ENCODE data around the gene WDR77.

WDR77 gene

GRCh38 chr1:111489604-111490003, 40.5 kb upstream of the WDR77 start:
- no peak overlapping the region for H3K27ac ChIP-seq (ENCODE audit: low read depth, low read length)
- no peak overlapping the region for H3K4me3 ChIP-seq (ENCODE audit: low read length)
- H2BK5ac ChIP-seq (ENCODE audit: low read length), result no peak overlapping the region
- no CpG with 5 or more reads among the region's 4 CpGs for WGBS (ENCODE audit: extremely low coverage, insufficient coverage, low lambda C conversion rate)
- H3K79me2 ChIP-seq (ENCODE audit: control insufficient read depth, insufficient read depth, low read length), result no peaks in the 10 kb centered on the region
- H3K9ac ChIP-seq (ENCODE audit: low read length), result no peak overlapping the region
- no peak overlapping the region for H3K4ac ChIP-seq (ENCODE audit: low read depth, low read length)
- H3K79me1 ChIP-seq (ENCODE audit: low read length), result no peaks in the 10 kb centered on the region
- no peaks in the 10 kb centered on the region for H3K36me3 ChIP-seq (ENCODE audit: control insufficient read depth, insufficient read depth, low read length)
- no peak overlapping the region for H2BK15ac ChIP-seq (replicated peaks; ENCODE audit: low read depth)
- H4K5ac ChIP-seq (ENCODE audit: low read length), result no peak overlapping the region
- H3K56ac ChIP-seq (ENCODE audit: low read length), result no peak overlapping the region
- H4K8ac ChIP-seq (ENCODE audit: low read depth, low read length), result no peak overlapping the region
- H2AK5ac ChIP-seq (ENCODE audit: low read length), result no peak overlapping the region
- H3K23ac ChIP-seq (ENCODE audit: low read length), result no peak overlapping the region
- H3K18ac ChIP-seq (ENCODE audit: low read length), result no peak overlapping the region
- H3K4me2 ChIP-seq (ENCODE audit: low read length), result no peak overlapping the region
- H3K27me3 ChIP-seq (ENCODE audit: insufficient read depth, low read length, poor library complexity), result no peaks in the 10 kb centered on the region
- no peak overlapping the region for H2BK120ac ChIP-seq (ENCODE audit: low read depth, low read length)
- H3K4me1 ChIP-seq (ENCODE audit: control insufficient read depth, low read depth, low read length), result no peaks in the 10 kb centered on the region
- DNase-seq, result no peak

GRCh38 chr1:111488669-111489068, 39.6 kb upstream of the WDR77 start:
- Histone ChIP-seq H3K9ac (ENCODE audit: low read length) (no peak overlapping the region), H4K8ac (ENCODE audit: low read depth, low read length) (no peak overlapping the region), H3K56ac (ENCODE audit: low read length) (no peak overlapping the region), H3K27me3 (ENCODE audit: insufficient read depth, low read length, poor library complexity) (no peaks in the 10 kb centered on the region), H2BK5ac (ENCODE audit: low read length) (no peak overlapping the region), H2BK120ac (ENCODE audit: low read depth, low read length) (no peak overlapping the region), H4K5ac (ENCODE audit: low read length) (no peak overlapping the region), H3K18ac (ENCODE audit: low read length) (no peak overlapping the region), H3K4ac (ENCODE audit: low read depth, low read length) (no peak overlapping the region), H2BK15ac (replicated peaks; ENCODE audit: low read depth) (no peak overlapping the region), H3K27ac (ENCODE audit: low read depth, low read length) (no peak overlapping the region), H3K4me1 (ENCODE audit: control insufficient read depth, low read depth, low read length) (no peaks in the 10 kb centered on the region), H3K79me1 (ENCODE audit: low read length) (no peaks in the 10 kb centered on the region), H2AK5ac (ENCODE audit: low read length) (no peak overlapping the region), H3K79me2 (ENCODE audit: control insufficient read depth, insufficient read depth, low read length) (no peaks in the 10 kb centered on the region), H3K36me3 (ENCODE audit: control insufficient read depth, insufficient read depth, low read length) (no peaks in the 10 kb centered on the region), H3K4me3 (ENCODE audit: low read length) (no peak overlapping the region), H3K4me2 (ENCODE audit: low read length) (no peak overlapping the region), H3K23ac (ENCODE audit: low read length) (no peak overlapping the region)
- WGBS (ENCODE audit: extremely low coverage, insufficient coverage, low lambda C conversion rate), result no CpG with 5 or more reads among the region's 9 CpGs
- no peak for DNase-seq

- Histone ChIP-seq H2BK15ac (replicated peaks; ENCODE audit: low read depth) (no peak overlapping the region), H2BK5ac (ENCODE audit: low read length) (no peak overlapping the region), H3K18ac (ENCODE audit: low read length) (no peak overlapping the region), H3K4ac (ENCODE audit: low read depth, low read length) (no peak overlapping the region), H3K4me2 (ENCODE audit: low read length) (no peak overlapping the region), H3K23ac (ENCODE audit: low read length) (no peak overlapping the region), H2BK120ac (ENCODE audit: low read depth, low read length) (no peak overlapping the region), H3K4me3 (ENCODE audit: low read length) (no peak overlapping the region), H2AK5ac (ENCODE audit: low read length) (no peak overlapping the region), H3K36me3 (ENCODE audit: control insufficient read depth, insufficient read depth, low read length) (no peaks in the 10 kb centered on the region), H4K8ac (ENCODE audit: low read depth, low read length) (no peak overlapping the region), H3K56ac (ENCODE audit: low read length) (no peak overlapping the region), H3K79me2 (ENCODE audit: control insufficient read depth, insufficient read depth, low read length) (no peaks in the 10 kb centered on the region), H3K27me3 (ENCODE audit: insufficient read depth, low read length, poor library complexity) (no peaks in the 10 kb centered on the region), H3K4me1 (ENCODE audit: control insufficient read depth, low read depth, low read length) (no peaks in the 10 kb centered on the region), H4K5ac (ENCODE audit: low read length) (no peak overlapping the region), H3K27ac (ENCODE audit: low read depth, low read length) (no peak overlapping the region), H3K9ac (ENCODE audit: low read length) (no peak overlapping the region), H3K79me1 (ENCODE audit: low read length) (no peaks in the 10 kb centered on the region)
- DNase-seq, result no peak
- no CpG with 5 or more reads among the region's 6 CpGs for WGBS (ENCODE audit: extremely low coverage, insufficient coverage, low lambda C conversion rate)
Measured at GRCh38 chr1:111487133-111487532, 38.1 kb upstream of the WDR77 start.

DNA sequence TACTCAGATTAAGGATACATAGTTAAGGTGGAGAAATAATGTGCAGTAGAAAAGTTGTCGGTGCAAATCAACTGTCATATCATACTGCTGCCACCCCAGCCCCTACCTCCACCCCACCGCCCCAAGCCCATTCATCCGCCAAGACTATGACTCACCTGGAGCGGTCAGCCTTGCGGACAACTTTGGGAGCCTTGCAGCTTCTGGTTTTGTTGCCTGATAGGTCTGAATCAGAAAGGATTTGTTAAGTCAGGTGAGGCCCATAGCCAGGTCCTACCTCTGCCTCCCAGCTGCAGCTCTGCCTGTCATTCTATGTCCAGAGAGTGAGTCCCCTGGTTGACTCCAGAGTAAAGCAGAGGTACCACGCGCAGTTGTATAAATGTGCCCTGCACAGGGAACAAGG, 37.4 kb upstream of the WDR77 start:
- Histone ChIP-seq H3K9ac (ENCODE audit: low read length) (no peak overlapping the region), H2AK5ac (ENCODE audit: low read length) (no peak overlapping the region), H3K79me1 (ENCODE audit: low read length) (no peaks in the 10 kb centered on the region), H3K27me3 (ENCODE audit: insufficient read depth, low read length, poor library complexity) (no peaks in the 10 kb centered on the region), H3K23ac (ENCODE audit: low read length) (no peak overlapping the region), H3K4ac (ENCODE audit: low read depth, low read length) (no peak overlapping the region), H4K5ac (ENCODE audit: low read length) (no peak overlapping the region), H3K56ac (ENCODE audit: low read length) (no peak overlapping the region), H2BK120ac (ENCODE audit: low read depth, low read length) (no peak overlapping the region), H2BK15ac (replicated peaks; ENCODE audit: low read depth) (no peak overlapping the region), H3K4me1 (ENCODE audit: control insufficient read depth, low read depth, low read length) (no peaks in the 10 kb centered on the region), H3K27ac (ENCODE audit: low read depth, low read length) (no peak overlapping the region), H2BK5ac (ENCODE audit: low read length) (no peak overlapping the region), H3K79me2 (ENCODE audit: control insufficient read depth, insufficient read depth, low read length) (no peaks in the 10 kb centered on the region), H3K4me3 (ENCODE audit: low read length) (no peak overlapping the region), H3K4me2 (ENCODE audit: low read length) (no peak overlapping the region), H4K8ac (ENCODE audit: low read depth, low read length) (no peak overlapping the region), H3K18ac (ENCODE audit: low read length) (no peak overlapping the region), H3K36me3 (ENCODE audit: control insufficient read depth, insufficient read depth, low read length) (no peaks in the 10 kb centered on the region)
- WGBS (ENCODE audit: extremely low coverage, insufficient coverage, low lambda C conversion rate), result no CpG with 5 or more reads among the region's 7 CpGs
- no peak for DNase-seq

DNA sequence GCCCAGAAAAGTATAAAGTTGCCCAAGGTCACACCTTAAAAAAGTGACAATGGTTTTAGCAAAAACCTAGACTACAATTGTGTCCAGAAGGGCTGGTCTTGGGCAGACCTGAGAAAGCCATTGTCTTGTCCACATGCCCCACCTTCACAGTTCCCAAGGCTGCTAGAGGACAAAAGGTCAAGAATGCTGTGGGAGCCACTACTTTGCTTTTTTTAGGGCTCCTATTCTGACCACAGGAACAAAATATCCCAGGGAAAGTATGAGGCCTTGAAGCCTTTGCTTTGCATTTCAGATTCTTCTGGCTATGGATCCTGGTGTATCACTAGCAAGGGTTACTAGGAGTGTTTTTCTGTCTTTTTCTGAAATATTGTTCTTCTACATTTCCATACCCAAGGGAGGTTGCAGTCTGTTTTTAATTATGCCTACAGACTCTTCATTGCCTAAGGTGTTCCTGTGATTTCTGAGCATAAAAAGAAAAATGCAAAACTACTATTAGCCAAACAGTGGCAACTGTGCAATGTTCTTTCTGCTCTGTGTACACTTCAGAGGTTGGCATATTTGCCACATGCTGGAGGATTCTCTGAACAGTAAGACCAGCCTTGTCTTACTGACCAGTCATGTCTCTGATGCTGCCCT, 35.5 kb upstream of the WDR77 start:
- no peaks in the 10 kb centered on the region for H3K4me1 ChIP-seq (ENCODE audit: control insufficient read depth, low read depth, low read length)
- no peak overlapping the region for H2BK15ac ChIP-seq (replicated peaks; ENCODE audit: low read depth)
- H2BK5ac ChIP-seq (ENCODE audit: low read length), result no peak overlapping the region
- no peak overlapping the region for H3K56ac ChIP-seq (ENCODE audit: low read length)
- no peak overlapping the region for H3K4ac ChIP-seq (ENCODE audit: low read depth, low read length)
- no peak overlapping the region for H2AK5ac ChIP-seq (ENCODE audit: low read length)
- no peak overlapping the region for H3K9ac ChIP-seq (ENCODE audit: low read length)
- H2BK120ac ChIP-seq (ENCODE audit: low read depth, low read length), result no peak overlapping the region
- no peaks in the 10 kb centered on the region for H3K79me1 ChIP-seq (ENCODE audit: low read length)
- no peak overlapping the region for H3K27ac ChIP-seq (ENCODE audit: low read depth, low read length)
- H3K4me3 ChIP-seq (ENCODE audit: low read length), result no peak overlapping the region
- no peak overlapping the region for H3K4me2 ChIP-seq (ENCODE audit: low read length)
- H3K36me3 ChIP-seq (ENCODE audit: control insufficient read depth, insufficient read depth, low read length), result no peaks in the 10 kb centered on the region
- H4K8ac ChIP-seq (ENCODE audit: low read depth, low read length), result no peak overlapping the region
- H4K5ac ChIP-seq (ENCODE audit: low read length), result no peak overlapping the region
- DNase-seq, result no peak
- H3K79me2 ChIP-seq (ENCODE audit: control insufficient read depth, insufficient read depth, low read length), result no peaks in the 10 kb centered on the region
- H3K27me3 ChIP-seq (ENCODE audit: insufficient read depth, low read length, poor library complexity), result no peaks in the 10 kb centered on the region
- H3K23ac ChIP-seq (ENCODE audit: low read length), result no peak overlapping the region
- H3K18ac ChIP-seq (ENCODE audit: low read length), result no peak overlapping the region

DNA sequence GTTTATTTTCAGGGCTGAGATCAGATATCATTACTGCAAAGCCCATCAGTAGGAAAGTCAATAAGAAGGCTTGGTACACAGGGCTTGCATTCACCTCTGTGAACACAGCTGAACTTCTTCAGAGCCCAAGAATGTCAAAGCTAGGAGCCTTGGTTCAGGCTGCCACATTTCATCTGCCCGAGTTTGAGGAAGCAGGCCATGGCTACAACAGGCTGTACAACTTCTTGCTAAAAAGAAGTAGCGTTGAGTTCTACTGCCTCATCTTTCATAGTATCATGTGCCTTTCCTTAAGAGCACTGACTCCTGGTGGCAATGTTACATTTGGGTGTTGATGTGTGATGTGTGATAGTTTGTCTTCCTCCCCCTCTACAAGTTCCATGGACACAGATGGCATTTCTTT, 34.8 kb upstream of the WDR77 start:
- Histone ChIP-seq H2BK120ac (ENCODE audit: low read depth, low read length) (no peak overlapping the region), H3K4me1 (ENCODE audit: control insufficient read depth, low read depth, low read length) (no peaks in the 10 kb centered on the region), H2BK15ac (replicated peaks; ENCODE audit: low read depth) (no peak overlapping the region), H4K5ac (ENCODE audit: low read length) (no peak overlapping the region), H2AK5ac (ENCODE audit: low read length) (no peak overlapping the region), H3K4me3 (ENCODE audit: low read length) (no peak overlapping the region), H4K8ac (ENCODE audit: low read depth, low read length) (no peak overlapping the region), H3K79me2 (ENCODE audit: control insufficient read depth, insufficient read depth, low read length) (no peaks in the 10 kb centered on the region), H3K18ac (ENCODE audit: low read length) (no peak overlapping the region), H3K36me3 (ENCODE audit: control insufficient read depth, insufficient read depth, low read length) (no peaks in the 10 kb centered on the region), H3K4me2 (ENCODE audit: low read length) (no peak overlapping the region), H3K27ac (ENCODE audit: low read depth, low read length) (no peak overlapping the region), H3K4ac (ENCODE audit: low read depth, low read length) (no peak overlapping the region), H3K79me1 (ENCODE audit: low read length) (no peaks in the 10 kb centered on the region), H3K27me3 (ENCODE audit: insufficient read depth, low read length, poor library complexity) (no peaks in the 10 kb centered on the region), H3K9ac (ENCODE audit: low read length) (no peak overlapping the region), H3K56ac (ENCODE audit: low read length) (no peak overlapping the region), H3K23ac (ENCODE audit: low read length) (no peak overlapping the region), H2BK5ac (ENCODE audit: low read length) (no peak overlapping the region)
- WGBS (ENCODE audit: extremely low coverage, insufficient coverage, low lambda C conversion rate), result no CpG with 5 or more reads among the region's 2 CpGs
- no peak for DNase-seq
